IPS-NIHi7 (cell line): ENCODE measurements around the gene SSRP1.
A peak's percentile ranks its signal among the peaks of the same experiment; 100 is the strongest.
"Not testable (repeated sequence)": the region's sequence is repeated elsewhere in the genome, so short reads cannot be mapped to it uniquely, and the experiment has no call there.

Experiments used
- DNase-seq: peaks from one replicate; pipeline ENCODE4 v3.0.0; 2012; ENCODE audit warnings: mixed read lengths; ENCODE audit errors: extremely low spot score

The SSRP1 gene

DNA sequence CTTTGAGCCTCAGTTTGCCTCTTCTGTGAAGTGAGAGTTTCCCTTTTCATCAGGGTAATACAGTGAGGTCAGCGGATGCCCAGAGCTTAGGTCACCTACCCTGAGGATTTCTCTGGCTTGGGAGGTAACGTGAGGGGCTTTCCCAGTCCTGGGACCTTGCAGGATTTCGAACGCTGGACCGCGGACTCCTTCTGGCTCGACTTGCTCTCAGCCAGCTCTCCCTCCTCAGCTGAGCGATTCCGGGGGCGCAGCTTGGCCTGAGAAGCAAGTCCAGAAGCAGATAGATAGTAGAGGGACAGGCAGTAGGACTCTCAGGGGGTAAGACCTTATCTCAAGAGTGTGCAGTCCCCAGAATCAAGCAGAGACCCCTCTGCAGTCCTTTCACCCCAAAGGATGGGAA is 34.9 kb downstream of the SSRP1 start:
- no peak for DNase-seq

DNA sequence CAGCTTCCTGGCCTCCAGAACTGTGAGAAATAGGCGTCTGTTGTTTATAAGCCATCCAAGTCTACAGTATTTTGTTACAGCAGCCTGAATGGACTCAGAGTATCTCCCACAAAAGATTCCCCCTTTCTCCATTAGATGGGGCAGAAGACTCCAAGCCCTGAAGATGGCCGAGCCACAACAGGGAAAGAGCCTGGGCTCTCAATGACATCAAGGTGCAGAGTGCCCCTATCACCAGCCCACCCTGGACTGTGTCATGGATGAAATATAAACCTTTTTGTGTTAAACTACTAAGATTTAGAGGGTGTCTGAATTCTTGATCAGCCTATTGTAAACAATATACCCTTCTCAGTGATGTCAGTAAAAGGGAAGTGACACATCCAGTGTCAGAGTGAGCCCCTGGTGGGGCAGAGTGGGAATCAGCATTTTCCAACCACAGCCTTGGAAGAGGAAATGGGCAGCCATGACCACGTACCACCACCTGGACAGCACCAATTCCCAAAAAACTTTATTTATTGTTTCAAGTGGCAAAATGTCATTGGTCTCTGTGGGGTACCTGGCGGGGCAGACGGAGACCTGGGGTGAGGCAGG is 36.4 kb downstream of the SSRP1 start:
- no peak for DNase-seq

DNA sequence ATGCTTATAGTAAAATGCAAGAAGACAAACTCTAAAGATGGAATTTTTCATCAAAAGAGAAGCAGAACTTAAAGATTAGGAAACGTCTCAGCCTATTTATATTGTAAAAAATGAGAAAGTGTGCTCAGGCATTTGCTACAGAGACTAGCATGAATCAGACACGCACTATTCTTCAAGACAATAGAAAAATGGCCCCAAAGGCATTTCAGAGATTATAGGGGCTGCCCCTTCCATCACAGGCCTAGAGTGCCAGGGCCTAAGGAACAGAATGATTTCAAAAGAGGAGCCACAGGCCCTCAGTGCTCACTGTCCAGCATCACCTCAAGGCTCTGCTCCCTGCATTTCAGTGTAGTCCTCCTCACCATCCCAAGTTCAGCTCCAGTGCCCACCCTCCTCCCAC is 38.5 kb downstream of the SSRP1 start:
- DNase-seq, result no peak

DNA sequence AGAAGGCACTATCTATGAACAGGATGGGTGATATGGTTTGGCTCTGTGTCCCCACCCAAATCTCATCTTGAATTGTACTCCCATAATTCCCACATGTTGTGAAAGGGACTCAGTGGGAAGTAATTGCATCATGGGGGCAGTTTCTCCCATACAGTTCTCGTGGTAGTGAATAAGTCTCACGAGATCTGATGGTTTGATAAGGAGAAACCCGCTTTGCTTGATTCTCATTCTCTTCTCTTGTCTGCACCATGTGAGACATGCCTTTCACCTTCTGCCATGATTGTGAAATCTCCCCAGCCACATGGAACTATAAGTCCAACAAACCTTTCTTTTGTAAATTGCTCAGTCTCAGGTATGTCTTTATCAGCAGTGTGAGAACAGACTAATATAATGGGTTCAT is 39.5 kb downstream of the SSRP1 start:
- DNase-seq, result not testable (repeated sequence)

DNA sequence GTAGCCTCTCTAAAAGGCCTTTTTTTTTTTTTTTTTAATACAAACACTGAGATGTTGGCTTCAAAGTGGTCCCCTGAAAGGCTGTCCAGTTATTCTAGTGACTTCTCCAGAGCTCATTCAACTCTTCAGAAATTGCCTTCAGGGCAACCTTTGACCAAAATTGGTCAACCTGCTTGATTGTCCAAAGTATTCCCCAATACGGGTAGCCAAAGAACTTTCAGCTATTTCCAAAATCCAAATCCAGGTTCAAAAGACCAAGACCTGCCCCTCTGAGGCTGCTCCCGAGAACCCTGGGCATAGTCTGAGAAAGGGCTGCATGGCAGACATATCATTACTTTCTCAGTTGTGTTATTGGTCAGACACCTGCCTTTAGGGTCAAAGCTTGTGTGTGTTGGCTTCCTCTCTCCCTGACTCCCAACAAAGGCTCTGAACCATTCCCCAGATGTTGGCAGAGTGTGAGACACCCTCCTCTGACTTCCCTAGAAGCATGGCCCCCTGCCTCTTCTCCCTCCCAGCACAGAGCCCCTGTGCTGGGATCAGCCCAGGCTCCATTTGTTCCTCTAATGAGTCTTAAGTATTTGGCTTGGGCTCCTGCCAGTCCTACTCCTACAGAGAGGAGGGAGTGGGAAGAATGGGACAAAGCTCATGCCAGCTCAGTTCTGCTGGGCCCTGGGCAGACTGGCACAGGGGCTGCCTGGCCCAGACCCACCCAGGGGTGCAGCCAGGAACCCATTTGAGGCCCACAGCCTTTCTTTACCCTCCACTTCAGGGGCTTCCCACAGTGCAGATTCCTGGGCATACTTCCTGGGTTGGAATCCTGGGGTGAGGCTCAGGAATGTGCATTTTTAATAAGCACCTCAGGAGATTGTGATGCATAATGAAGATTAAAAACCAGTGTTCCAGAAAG is 41.2 kb downstream of the SSRP1 start:
- no peak for DNase-seq

DNA sequence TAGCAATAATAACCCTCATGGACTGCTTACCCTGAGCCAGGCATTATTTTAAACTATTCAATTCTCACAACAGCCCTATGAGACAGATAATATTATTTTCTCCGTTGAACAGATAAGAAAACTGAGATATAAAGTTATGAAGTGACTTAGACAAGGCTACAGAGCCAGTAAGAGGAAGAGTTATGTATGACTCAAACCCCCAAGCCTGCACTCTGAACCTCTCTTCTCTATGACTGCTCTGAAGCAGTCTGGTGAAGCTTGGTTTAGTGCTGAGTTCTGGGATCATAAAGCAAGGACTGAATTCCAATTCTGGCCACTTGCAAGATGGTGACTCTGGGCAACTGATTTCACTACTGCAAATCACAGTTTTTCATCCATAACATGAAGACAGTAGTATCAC is 45.4 kb downstream of the SSRP1 start:
- DNase-seq, result no peak

DNA sequence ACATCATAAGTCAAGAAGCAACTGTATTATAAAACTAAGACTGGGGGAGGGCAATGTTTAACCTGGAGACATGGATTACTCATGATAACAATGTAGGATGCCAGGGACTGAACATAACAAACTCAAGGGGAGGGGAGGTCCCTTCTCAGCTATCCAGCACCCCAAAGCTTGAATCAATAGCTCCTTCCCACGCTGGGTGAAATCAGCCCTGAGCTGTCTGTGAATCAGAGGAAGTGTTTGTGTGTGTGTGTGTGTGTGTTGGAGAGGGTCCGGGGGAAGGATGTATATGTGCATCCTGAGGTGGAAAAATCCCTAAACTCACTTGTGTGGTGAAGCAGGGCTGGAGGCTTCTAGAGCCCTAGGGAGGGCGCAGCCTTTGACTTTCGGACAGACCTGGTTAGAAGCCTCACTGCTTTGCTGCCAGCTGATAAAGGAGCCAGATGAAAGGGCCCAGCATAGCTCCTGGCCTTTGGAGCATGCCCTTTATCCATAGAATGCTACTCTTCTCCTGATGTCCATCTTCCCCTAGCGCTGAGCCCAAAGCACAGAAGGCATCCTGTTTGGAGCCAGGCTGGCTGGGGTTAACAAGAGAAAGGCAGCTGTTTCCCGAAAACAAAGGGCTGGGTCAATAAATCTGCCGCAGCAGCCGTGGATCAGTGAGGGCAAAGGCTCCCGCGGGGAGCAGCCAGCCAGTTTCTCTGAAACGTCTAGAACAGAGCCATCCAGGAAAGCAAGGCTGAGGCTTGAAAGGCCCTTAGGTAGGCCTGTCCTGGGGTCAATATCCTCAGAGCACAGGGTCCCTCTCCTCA is 46.7 kb downstream of the SSRP1 start:
- peak; percentile 27 for DNase-seq

DNA sequence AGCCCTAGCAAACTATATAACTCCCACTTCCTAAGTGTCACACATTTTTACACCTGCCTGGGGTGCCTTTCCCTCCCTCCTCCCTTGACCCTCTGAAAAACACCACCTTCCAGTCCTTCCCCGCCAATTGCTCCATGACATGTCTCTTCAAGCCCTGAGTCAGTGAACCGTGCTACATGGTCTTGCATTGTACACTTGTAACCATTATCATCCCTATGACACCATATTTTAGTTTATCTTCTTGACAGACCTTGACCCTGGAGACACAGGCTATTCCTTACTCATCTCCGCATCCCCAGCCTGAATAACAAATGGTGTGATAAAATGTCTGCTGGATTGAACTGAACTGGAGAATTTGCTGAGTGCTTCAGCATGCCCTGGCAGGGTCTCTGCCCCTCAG is 47.8 kb downstream of the SSRP1 start:
- DNase-seq, result no peak

DNA sequence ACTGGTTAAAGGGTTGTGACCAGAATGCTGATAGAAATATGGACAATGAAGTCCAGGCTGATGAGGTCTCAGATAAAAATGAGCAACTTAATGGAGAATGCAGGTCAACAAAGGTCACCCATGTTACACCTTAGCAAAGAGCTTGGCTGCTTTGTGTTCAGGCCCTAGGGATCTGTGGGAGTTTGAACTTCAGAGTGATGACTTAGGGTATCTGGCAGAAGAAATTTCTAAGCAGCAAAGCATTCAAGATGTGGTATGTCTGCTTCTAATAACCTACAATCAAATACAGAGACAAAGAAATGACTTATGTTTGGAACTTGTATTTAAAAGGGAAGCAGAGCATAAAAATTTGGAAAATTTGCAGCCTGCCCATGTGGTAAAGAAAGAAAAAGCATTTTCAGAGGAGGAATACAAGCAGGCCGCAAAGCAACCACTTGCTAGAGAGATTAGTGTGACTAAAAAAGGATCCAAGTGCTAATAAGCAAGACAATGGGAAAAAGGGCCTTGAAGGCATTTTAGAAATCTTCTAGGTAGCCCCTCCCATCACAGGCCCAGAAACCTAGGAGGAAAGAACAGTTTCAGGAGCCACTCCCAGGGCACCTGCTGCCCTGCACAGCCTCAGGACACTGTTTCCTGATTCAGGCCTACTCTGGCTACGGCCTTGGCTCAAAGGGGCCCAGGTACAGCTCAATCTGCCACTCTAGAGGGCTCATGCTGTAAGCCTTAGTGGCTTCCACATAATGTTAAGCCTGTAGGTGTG is 52.3 kb downstream of the SSRP1 start:
- peak; percentile 29 for DNase-seq

DNA sequence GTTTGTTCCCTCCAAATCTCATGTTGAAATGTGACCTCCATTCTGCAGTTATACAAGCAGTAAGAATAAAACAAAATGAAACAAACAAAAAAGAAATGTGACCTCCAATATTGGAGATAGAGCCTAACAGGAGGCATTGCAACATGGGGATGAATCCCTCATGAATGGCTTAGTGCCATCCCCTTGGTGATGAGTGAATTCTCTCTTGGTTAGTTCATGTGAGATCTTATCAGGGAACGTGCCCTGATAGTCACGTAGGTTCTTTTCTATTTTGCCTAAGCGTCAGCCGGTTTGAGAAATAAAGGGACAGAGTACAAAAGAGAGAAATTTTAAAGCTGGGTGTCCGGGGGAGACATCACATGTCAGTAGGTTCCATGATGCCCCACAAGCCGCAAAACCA is 54.1 kb downstream of the SSRP1 start:
- DNase-seq, result not testable (repeated sequence)

DNA sequence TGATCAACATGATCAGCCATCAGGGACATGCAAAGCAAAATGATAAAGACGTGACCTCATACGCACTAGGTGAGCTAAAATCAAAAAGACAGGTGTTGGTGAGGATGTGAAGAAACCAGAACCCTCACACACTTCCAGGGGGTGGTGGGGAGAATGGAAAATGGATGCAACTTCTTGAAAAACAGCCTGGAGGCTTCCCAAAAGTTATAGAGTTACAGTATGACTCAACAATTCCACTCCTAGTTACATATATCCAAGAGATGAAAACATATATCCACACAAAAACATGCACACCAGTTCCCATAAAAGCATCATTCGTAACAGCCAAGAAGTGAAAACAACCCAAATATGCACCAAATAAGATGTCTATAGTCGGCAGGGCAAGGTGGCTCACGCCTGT is 56.6 kb downstream of the SSRP1 start:
- no peak for DNase-seq

DNA sequence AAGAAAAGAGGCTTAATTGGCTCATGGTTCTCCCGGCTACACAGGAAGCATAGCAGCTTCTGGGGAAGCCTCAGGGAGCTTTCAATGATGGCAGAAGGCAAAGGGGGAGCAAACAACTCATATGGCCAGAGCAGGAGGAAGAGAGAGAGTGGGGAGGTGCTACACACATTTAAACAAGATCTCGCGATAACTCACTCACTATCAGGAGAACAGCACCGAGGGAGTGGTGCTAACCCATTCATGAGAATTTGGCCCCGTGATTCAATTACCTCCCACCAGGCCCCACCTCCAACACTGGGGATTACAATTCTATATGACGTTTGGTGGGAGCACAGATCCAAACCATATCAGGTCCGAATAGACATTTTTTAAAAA is 57.0 kb downstream of the SSRP1 start:
- no peak for DNase-seq

DNA sequence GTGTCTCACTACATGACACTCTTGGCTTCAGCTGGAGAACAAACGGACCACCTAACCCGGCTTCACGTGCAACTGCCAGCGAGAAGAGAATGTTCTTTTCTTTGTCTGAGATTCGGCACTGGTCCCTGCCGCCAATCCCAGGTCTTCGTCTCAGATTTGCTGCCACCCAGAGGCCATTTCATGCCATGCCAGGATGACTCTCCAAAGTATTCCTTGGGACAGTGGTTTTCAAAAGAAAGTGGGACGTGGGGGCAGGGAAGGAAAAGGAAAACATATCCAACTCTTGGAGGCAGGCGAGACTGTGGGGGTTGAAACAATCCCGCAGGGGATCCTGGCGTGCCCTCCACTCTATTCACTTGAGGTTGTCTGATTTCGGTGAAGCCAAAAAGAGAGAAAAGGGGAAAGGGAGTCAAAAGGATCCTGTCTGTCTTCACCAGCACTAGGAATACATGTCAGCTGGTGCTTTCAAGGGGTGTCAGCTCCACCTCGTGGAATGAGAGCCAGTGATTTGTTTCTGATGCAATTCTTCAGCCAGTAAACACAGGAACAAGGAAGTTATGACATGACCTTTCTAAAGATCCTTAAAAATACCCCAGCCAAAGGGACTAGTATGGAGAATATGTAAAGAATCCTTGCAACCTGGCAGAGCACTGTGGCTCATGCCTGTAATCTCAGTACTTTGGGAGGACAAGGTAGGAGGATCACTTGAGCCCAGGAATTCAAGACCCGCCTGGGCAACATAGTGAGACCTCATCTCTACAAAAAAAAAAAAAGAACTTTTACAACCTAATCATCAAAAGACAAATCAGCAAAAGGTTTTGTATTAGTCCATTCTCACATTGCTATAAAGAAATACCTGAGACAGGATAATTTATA is 57.6 kb downstream of the SSRP1 start:
- DNase-seq, result peak; percentile 89

DNA sequence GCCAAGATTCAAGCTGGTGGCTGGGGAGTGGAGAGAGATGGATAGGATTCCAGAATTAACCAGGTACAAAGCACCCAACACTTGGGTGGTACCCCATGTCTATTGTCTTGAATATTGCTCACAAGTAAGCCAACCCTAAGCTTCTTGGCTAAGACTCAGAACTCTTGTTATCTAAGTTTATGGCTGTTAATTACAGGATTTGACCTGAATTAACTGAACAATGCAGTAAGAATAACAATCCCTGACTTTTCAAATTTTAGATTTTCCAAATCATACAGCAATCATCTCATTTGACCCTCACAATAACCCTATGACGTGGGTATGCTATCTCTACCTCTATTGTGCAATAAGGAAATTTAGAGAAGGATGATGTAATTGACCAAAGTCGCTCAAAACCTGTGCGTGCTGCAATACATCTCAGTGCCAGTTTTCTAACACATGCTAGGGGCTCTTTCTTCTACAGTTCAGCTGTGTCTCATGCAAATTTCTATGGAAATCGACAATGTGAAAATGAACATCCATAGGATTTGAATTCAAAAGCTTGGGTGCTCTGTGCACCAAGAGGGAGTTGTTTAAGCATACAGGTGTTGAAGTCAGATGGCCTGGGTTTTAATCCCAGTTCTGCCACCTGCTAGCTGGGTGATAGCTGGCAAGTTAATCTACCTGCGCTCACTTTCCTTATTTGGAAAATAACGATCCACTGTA is 58.6 kb downstream of the SSRP1 start:
- DNase-seq, result no peak

DNA sequence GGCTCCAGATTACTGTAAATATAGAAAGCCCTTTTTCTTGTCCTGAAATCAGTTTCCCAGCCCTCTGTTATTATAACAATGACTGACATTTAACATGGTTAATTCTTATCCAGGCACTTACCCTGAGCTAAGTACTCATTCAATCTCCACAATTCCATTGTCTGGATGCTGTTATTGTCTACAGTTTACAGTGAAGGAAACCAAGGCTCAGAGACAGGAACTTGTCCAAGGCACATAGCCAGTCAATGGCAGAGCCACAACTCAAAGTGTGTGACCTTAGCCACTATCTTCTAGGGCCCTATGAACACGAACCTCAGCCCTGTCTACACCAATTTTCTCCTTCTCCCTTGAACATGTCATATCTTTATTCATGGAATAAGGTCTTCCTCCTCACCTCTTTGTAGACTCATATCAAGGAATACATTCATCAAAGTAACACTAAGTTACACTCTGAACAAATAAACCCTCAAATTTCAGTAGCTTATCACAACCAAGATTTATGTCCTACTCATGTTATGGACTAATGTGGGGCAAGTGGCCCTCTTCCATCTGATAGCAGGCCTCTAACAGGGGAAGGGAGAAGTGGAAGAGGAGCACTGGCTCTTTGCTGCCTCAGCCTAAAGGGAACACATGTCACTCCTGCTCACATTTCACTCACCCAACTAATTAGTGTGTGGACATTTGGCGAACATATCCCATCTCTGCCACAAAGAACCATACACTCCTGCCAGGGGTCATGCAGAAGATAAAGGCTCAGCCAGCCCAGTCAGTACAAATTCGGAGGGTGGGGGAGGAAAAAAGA is 59.3 kb downstream of the SSRP1 start:
- no peak for DNase-seq
